Left lobe of liver (tissue), 2 donors: ENCODE results near the gene LDHA. TPM values are rescaled to one million over a fixed set of nuclear protein-coding genes. Genes with fewer than 3 reads are reported as not detected.

Experiments used
- ATAC-seq: fragments of 200-7000 bp; cut with Tn5 transposase; one replicate; pipeline ENCODE4 v1.9.1; 2020; ENCODE audit warnings: mild to moderate bottlenecking, moderate library complexity
- DNase-seq: peaks from one replicate; pipeline ENCODE4 v3.0.0-alpha.2; 2020; ENCODE audit warnings: low spot score
- total RNA-seq: library from RNA; stranded (reverse); gene quantifications from one replicate; pipeline ENCODE4 v1.2.1, GENCODE V29; 2021
- donor health status: DM: no; HTN: no; CAD: no; lungs with moderate emphysema.
- donor health status: DM: no; HTN: yes; CAD: no.

The LDHA gene
- 450 TPM for total RNA-seq

GRCh38 chr11:18394275-18394927 lies at the start of gene LDHA:
LDHA (plus strand) TSS chr11:18394563; CDS start chr11:18396843, 2,280 bp downstream.
- ATAC-seq (peak; percentile 78), DNase-seq (peak; percentile 99)

- DNase-seq = no peak
- ATAC-seq = no peak
Measured at GRCh38 chr11:18347471-18348125, 46.8 kb upstream of the LDHA start.

- ATAC-seq = no peak
- no peak for DNase-seq
Measured at GRCh38 chr11:18352581-18352980, 41.8 kb upstream of the LDHA start.

- no peak for ATAC-seq
- DNase-seq = no peak
Measured at GRCh38 chr11:18358646-18359045, 35.7 kb upstream of the LDHA start.

- ATAC-seq (no peak), DNase-seq (no peak)
Measured at GRCh38 chr11:18361154-18361553, 33.2 kb upstream of the LDHA start.

GRCh38 chr11:18364495-18365073 lies 29.8 kb upstream of the LDHA start:
- DNase-seq (no peak), ATAC-seq (no peak)

- no peak for DNase-seq
- ATAC-seq = no peak
Measured at GRCh38 chr11:18365741-18366140, 28.6 kb upstream of the LDHA start.

- DNase-seq (no peak), ATAC-seq (no peak)
Measured at GRCh38 chr11:18366286-18366685, 28.1 kb upstream of the LDHA start.

GRCh38 chr11:18367431-18367830 lies 26.9 kb upstream of the LDHA start:
- DNase-seq = no peak
- ATAC-seq = no peak

GRCh38 chr11:18368221-18368620 lies 26.1 kb upstream of the LDHA start:
- no peak for ATAC-seq
- DNase-seq = no peak

GRCh38 chr11:18369398-18369797 lies 25.0 kb upstream of the LDHA start:
- no peak for DNase-seq
- ATAC-seq = no peak

GRCh38 chr11:18371279-18371678 lies 23.1 kb upstream of the LDHA start:
- ATAC-seq = no peak
- DNase-seq = no peak

GRCh38 chr11:18372201-18372600 lies 22.2 kb upstream of the LDHA start:
- no peak for DNase-seq
- no peak for ATAC-seq

- DNase-seq = no peak
- no peak for ATAC-seq
Measured at GRCh38 chr11:18374956-18375355, 19.4 kb upstream of the LDHA start.

- DNase-seq = no peak
- ATAC-seq = no peak
Measured at GRCh38 chr11:18375941-18376340, 18.4 kb upstream of the LDHA start.

- no peak for DNase-seq
- ATAC-seq = no peak
Measured at GRCh38 chr11:18379201-18379600, 15.2 kb upstream of the LDHA start.

GRCh38 chr11:18383388-18384156 lies 10.8 kb upstream of the LDHA start:
- ATAC-seq = peak; percentile 79
- DNase-seq = peak; percentile 74

GRCh38 chr11:18384157-18384641 lies 10.2 kb upstream of the LDHA start:
- DNase-seq (peak; percentile 92), ATAC-seq (peak; percentile 88)

- DNase-seq (no peak), ATAC-seq (no peak)
Measured at GRCh38 chr11:18390088-18390487, 4.3 kb upstream of the LDHA start.

- ATAC-seq (no peak), DNase-seq (no peak)
Measured at GRCh38 chr11:18392434-18393321, 1.7 kb upstream of the LDHA start.
